K562 (cell line): ENCODE measurements around the gene MLANA. TPM values are rescaled to one million over a fixed set of nuclear protein-coding genes. Genes with fewer than 3 reads are reported as not detected.

Experiments
- ATAC-seq: fragments of 200-7000 bp; cut with Tn5 transposase; 3 replicates; pipeline ENCODE4 v1.9.1; 2020; ENCODE audit warnings: moderate library complexity
- BruUV-seq: library from RNA; stranded (reverse); fragments of 400-500 nt; replicated peaks from 2 replicates; lab custom pipeline; 2021; lab: Mats Ljungman, UMichigan
- CTCF ChIA-PET: fragments of 300-600 bp; formaldehyde crosslinking; extraction: SDS; loops from one replicate; lab custom pipeline; 2021; ENCODE audit warnings: low intra/inter-chr PET ratio; lab: Yijun Ruan, JAX
- POLR2A ChIA-PET: fragments of 300-600, 350-650 bp; sonication (Branson Sonifier 250); formaldehyde crosslinking; extraction: SDS; loops from one replicate; lab custom pipeline; 2021; ENCODE audit warnings: antibody characterized with exemption, inconsistent platforms; lab: Yijun Ruan, JAX
- DNase-seq, 4 experiments: peaks; one replicate each; pipeline versions ENCODE4 v3.0.0 to v3.0.0-alpha.2; 2011 to 2018; ENCODE audit warnings: low spot score in 3 of 4, mixed read lengths in 3 of 4; ENCODE audit errors: extremely low read depth in 1 of 4
- FAIRE-seq: peaks from 2 replicates; lab custom pipeline; 2011; peaks lifted over from hg19 to GRCh38; lab: Jason Lieb, UNC
- H2AFZ ChIP-seq: 2 replicates; pipeline ENCODE4 v1.6.0; 2011; ENCODE audit warnings: low read depth, low read length, control low read depth, inconsistent platforms
- H3K27ac ChIP-seq: fragments of 200-600 bp; 3 replicates; pipeline ENCODE4 v1.8.0; 2011; ENCODE audit warnings: low read depth, mild to moderate bottlenecking, control low read depth, inconsistent platforms, low read length, moderate library complexity, mixed read lengths; ENCODE audit errors: extremely low read depth
- H3K27me3 ChIP-seq, 2 experiments: fragments of 300-600 bp in 1 of 2; 2 replicates in 1 of 2; 3 replicates in 1 of 2; pipeline versions ENCODE4 v1.6.0 to v1.8.0; 2011; ENCODE audit warnings: inconsistent platforms in 2 of 2, low read length in 2 of 2, mild to moderate bottlenecking in 1 of 2, mixed read lengths in 1 of 2, moderate library complexity in 1 of 2; ENCODE audit not compliant: control insufficient read depth in 2 of 2, insufficient read depth in 2 of 2
- H3K36me3 ChIP-seq: fragments of 300-600 bp; 3 replicates; pipeline ENCODE4 v1.8.0; 2011; ENCODE audit warnings: mild to moderate bottlenecking, low read length, inconsistent platforms; ENCODE audit not compliant: control insufficient read depth, insufficient read depth
- H3K4me1 ChIP-seq, 2 experiments: fragments of 200-600 bp in 1 of 2; replicated peaks in 1 of 2; 2 replicates in 1 of 2; 3 replicates in 1 of 2; pipeline versions ENCODE4 v1.5.1 to v1.8.0; 2011; ENCODE audit warnings: inconsistent platforms in 2 of 2, low read length in 2 of 2, mild to moderate bottlenecking in 1 of 2, mixed read lengths in 1 of 2, moderate library complexity in 1 of 2; ENCODE audit not compliant: control insufficient read depth in 2 of 2, insufficient read depth in 2 of 2
- H3K4me2 ChIP-seq: 2 replicates; pipeline ENCODE4 v1.6.1; 2011; ENCODE audit warnings: low read length, control low read depth, inconsistent platforms, mixed read lengths; ENCODE audit not compliant: insufficient read depth
- H3K4me3 ChIP-seq: fragments of 200-600 bp; sonication (generic), shearing (Covaris generic); 2 replicates; pipeline ENCODE4 v1.5.1; 2016; ENCODE audit warnings: control low read depth, inconsistent platforms
- H3K79me2 ChIP-seq: fragments of 200-600 bp; 3 replicates; pipeline ENCODE4 v1.8.0; 2011; ENCODE audit warnings: low read length, inconsistent platforms; ENCODE audit not compliant: control insufficient read depth, insufficient read depth
- H3K9ac ChIP-seq, 2 experiments: 2 replicates each; pipeline versions ENCODE4 v1.6.0 to v1.6.1; 2011; ENCODE audit warnings: low read depth in 2 of 2, low read length in 2 of 2, control low read depth in 1 of 2, inconsistent platforms in 1 of 2, mild to moderate bottlenecking in 1 of 2, mixed read lengths in 1 of 2; ENCODE audit not compliant: insufficient read depth in 1 of 2
- H3K9me1 ChIP-seq: one replicate; pipeline ENCODE4 v1.6.0; 2011; ENCODE audit warnings: inconsistent platforms, mild to moderate bottlenecking, low read length, moderate library complexity; ENCODE audit not compliant: control insufficient read depth, insufficient read depth
- H3K9me3 ChIP-seq: replicated peaks from 2 replicates; pipeline ENCODE4 v1.5.1; 2011; ENCODE audit warnings: low read depth, low read length, inconsistent platforms; ENCODE audit not compliant: control insufficient read depth, insufficient read depth
- H4K20me1 ChIP-seq: replicated peaks from 2 replicates; pipeline ENCODE4 v1.6.1; 2011; ENCODE audit warnings: low read length, inconsistent platforms, mixed read lengths; ENCODE audit not compliant: control insufficient read depth, insufficient read depth
- CREM ChIP-seq: IDR thresholded peaks from 2 replicates; pipeline ENCODE4 v1.6.1; 2014; ENCODE audit warnings: antibody characterized with exemption, low read depth
- CTCF ChIP-seq, 3 experiments: IDR thresholded peaks in 2 of 3; conservative IDR thresholded peaks in 1 of 3; 2 replicates each; pipeline ENCODE4 v1.5.1; 2011 to 2012; ENCODE audit warnings: low read length in 3 of 3, mild to moderate bottlenecking in 3 of 3, control low read depth in 2 of 3, improper control_type of control experiment in 1 of 3, inconsistent platforms in 1 of 3, low read depth in 1 of 3, mixed read lengths in 1 of 3, moderate library complexity in 1 of 3; ENCODE audit not compliant: insufficient read depth in 2 of 3
- E2F1 ChIP-seq: sonication (generic); formaldehyde crosslinking; IDR thresholded peaks from 2 replicates; pipeline ENCODE4 v1.8.1; 2023; ENCODE audit warnings: mild to moderate bottlenecking, missing genetic modification reagents, moderate library complexity
- E2F6 ChIP-seq, 2 experiments: IDR thresholded peaks; 2 replicates each; pipeline ENCODE4 v1.6.1; 2011; ENCODE audit warnings: borderline replicate concordance in 1 of 2, control low read depth in 1 of 2, low read depth in 1 of 2, low read length in 1 of 2, mild to moderate bottlenecking in 1 of 2, mixed read lengths in 1 of 2, moderate library complexity in 1 of 2; ENCODE audit not compliant: insufficient read depth in 1 of 2, insufficient read length in 1 of 2, poor library complexity in 1 of 2, severe bottlenecking in 1 of 2; ENCODE audit errors: extremely low read depth in 1 of 2
- JUNB ChIP-seq: fragments of 450-650 bp; formaldehyde crosslinking; conservative IDR thresholded peaks from 2 replicates; pipeline ENCODE4 v1.4.0; 2020; ENCODE audit warnings: mild to moderate bottlenecking
- MAZ ChIP-seq, 2 experiments: fragments of 450-650 bp in 1 of 2; sonication (generic) in 1 of 2; formaldehyde crosslinking; IDR thresholded peaks in 1 of 2; conservative IDR thresholded peaks in 1 of 2; 2 replicates each; pipeline versions ENCODE4 v1.4.0 to v1.5.0; 2020; ENCODE audit warnings: mild to moderate bottlenecking in 1 of 2, missing genetic modification reagents in 1 of 2
- NFE2L1 ChIP-seq: fragments of 450-650 bp; IDR thresholded peaks from 2 replicates; pipeline ENCODE4 v1.6.1; 2016; ENCODE audit warnings: missing genetic modification characterization, low read depth, mild to moderate bottlenecking, missing compliant biosample characterization, moderate library complexity, borderline replicate concordance
- RCOR1 ChIP-seq, 2 experiments: IDR thresholded peaks; 2 replicates each; pipeline ENCODE4 v1.6.1; 2012; ENCODE audit warnings: low read depth in 2 of 2, low read length in 2 of 2, borderline replicate concordance in 1 of 2, improper control_type of control experiment in 1 of 2
- SMC3 ChIP-seq: conservative IDR thresholded peaks from 2 replicates; pipeline ENCODE4 v1.6.1; 2011; ENCODE audit warnings: low read depth, low read length, improper control_type of control experiment; ENCODE audit not compliant: insufficient read depth
- STAG1 ChIP-seq: sonication (generic); formaldehyde crosslinking; IDR thresholded peaks from 2 replicates; pipeline ENCODE4 v1.5.0; 2020; ENCODE audit warnings: missing genetic modification reagents, borderline replicate concordance
- TFAP4 ChIP-seq: sonication (generic); formaldehyde crosslinking; IDR thresholded peaks from 2 replicates; pipeline ENCODE4 v1.8.0; 2022; ENCODE audit warnings: missing genetic modification reagents, mild to moderate bottlenecking, moderate library complexity, borderline replicate concordance
- ZNF644 ChIP-seq: fragments of 200-800 bp; sonication (Bioruptor generic); IDR thresholded peaks from 2 replicates; pipeline ENCODE4 v1.6.1; 2016; ENCODE audit warnings: low read depth, missing genetic modification characterization, missing compliant biosample characterization
- WGBS: fragments of 100-300 bp; shearing (Covaris generic); methylation state at CpG from one replicate; pipeline ENCODE4 v1.1.6; 2016; ENCODE audit warnings: low coverage, mixed read lengths; ENCODE audit not compliant: insufficient coverage; ENCODE audit errors: missing lambda C conversion rate; 5-methylcytosine and 5-hydroxymethylcytosine counted together
- in situ Hi-C: fragments of 300-500 bp; cut with MboI; formaldehyde crosslinking; loops from 4 replicates; pipeline ENCODE4 v1.15.0; 2018; ENCODE audit warnings: inconsistent platforms, mixed read lengths
- intact Hi-C: fragments of 100-400 bp; cut with micrococcal nuclease; formaldehyde crosslinking; loops from 2 replicates; pipeline ENCODE4 v1.14.2; 2022
- polyA plus RNA-seq, 8 experiments: library from polyadenylated mRNA; depleted of rRNA in 4 of 8; stranded (reverse) in 5 of 8; unstranded in 3 of 8; fragments of >200 nt; fragmentation: Nextera tagmentation in 2 of 8; fragmentation: Illumina TruSeq in 1 of 8; extraction: Ambion mirVana in 2 of 8; extraction: Trizol in 1 of 8; gene quantifications; 2 replicates each; pipeline versions ENCODE4 v1.2.1 to v1.2.3, GENCODE V29; 2011 to 2014; ENCODE audit warnings: inconsistent platforms in 1 of 8, missing spikeins in 1 of 8
- total RNA-seq, 7 experiments: library from RNA; depleted of rRNA in 6 of 7; stranded (reverse); fragments of >200 nt in 6 of 7; fragmentation: Illumina TruSeq in 2 of 7; extraction: Trizol in 2 of 7; gene quantifications; 2 replicates each; pipeline versions ENCODE4 v1.2.1 to v1.2.3, GENCODE V29; 2011 to 2021; ENCODE audit warnings: low replicate concordance in 1 of 7

Gene MLANA
- total and polyA plus RNA-seq, 9 of the 15 experiments (the other 6 are each of a cell fraction or from before 2014, with no cell fraction given), result not detected

- no peak overlapping the region for H2AFZ ChIP-seq
- ChIA-PET POLR2A (interaction anchor here (0.6 to 0.7 kb wide), 3 partner anchors 48 to 59 kb away, joined by 3 to 4 read pairs (median 3); no protein-coding TSS in a partner anchor), CTCF (interaction anchor here (0.6 to 1.5 kb wide), 3 partner anchors 13 to 420 kb away, joined by 3 to 4 read pairs (median 4); no protein-coding TSS in a partner anchor)
- peak; percentile 67 to 80 (median 75) for DNase-seq
- no peaks in the 10 kb centered on the region for H3K79me2 ChIP-seq
- WGBS, result 50% methylated on average over 8 of the region's 8 CpGs
- H3K9me3 ChIP-seq, result no peaks in the 10 kb centered on the region
- H3K9me1 ChIP-seq, result no peaks in the 10 kb centered on the region
- no peak overlapping the region for H3K27ac ChIP-seq
- ATAC-seq, result peak; percentile 99
- no peak overlapping the region for H3K9ac ChIP-seq
- H3K4me3 ChIP-seq, result no peak overlapping the region
- no peak overlapping the region for H3K4me2 ChIP-seq
- no TSS peak for BruUV-seq
- in situ Hi-C loops, result loop anchor here (25.0 kb wide), 1 partner anchor 426 kb away; no protein-coding TSS in a partner anchor
- peak; percentile 84 for FAIRE-seq
- 0 out of 5 replicates have a peak, but pooled peaks cover 0 to 3% of the 10 kb centered on the region in 2 experiments for H3K4me1 ChIP-seq
- intact Hi-C loops, result loop anchor here (1.0 to 5.0 kb wide), 2 partner anchors 168 to 421 kb away; no protein-coding TSS in a partner anchor
- no peaks in the 10 kb centered on the region for H4K20me1 ChIP-seq
- H3K36me3 ChIP-seq, result no peaks in the 10 kb centered on the region
- H3K27me3 ChIP-seq, result no peaks in the 10 kb centered on the region
- TF ChIP-seq ZNF644 (tag), result no peak
- no peak for TF ChIP-seq E2F1
- TF ChIP-seq TFAP4, result 0 out of 2 replicates have a peak, but pooled peaks have one; percentile 28
- peak; percentile 20; the same call in 1 of the 2 replicates for TF ChIP-seq CREM
- no peak for TF ChIP-seq NFE2L1 (tag)
- peak; percentile 75 for TF ChIP-seq SMC3
- TF ChIP-seq E2F6 (IDR thresholded peaks at IDR 0.05; ENCODE audit: borderline replicate concordance in 1 of 2, extremely low read depth in 1 of 2, insufficient read depth in 1 of 2, insufficient read length in 1 of 2, low read depth in 1 of 2, low read length in 1 of 2, poor library complexity in 1 of 2, severe bottlenecking in 1 of 2), result peak in 1 of 2 experiments; percentile 32
- TF ChIP-seq RCOR1 (IDR thresholded peaks at IDR 0.05; ENCODE audit: borderline replicate concordance in 1 of 2, low read depth in 2 of 2, low read length in 2 of 2), result peak in 1 of 2 experiments; percentile 24; a peak in 1 of 4 replicates
- no peak for TF ChIP-seq JUNB
- peak; percentile 79 to 88 (median 85) for TF ChIP-seq CTCF (IDR thresholded peaks at IDR 0.05 in 2 of 3, conservative IDR thresholded peaks at IDR 0.05 in 1 of 3; ENCODE audit: insufficient read depth in 2 of 3, low read depth in 1 of 3, low read length in 3 of 3)
- TF ChIP-seq STAG1 (CRISPR knock-in tag), result peak; percentile 13; the same call in 1 of the 2 replicates
- 0 out of 4 replicates have a peak, but pooled peaks of 1 of the 2 experiments have one; percentile 17 for TF ChIP-seq MAZ (CRISPR knock-in tag; conservative IDR thresholded peaks at IDR 0.05 in 1 of 2, IDR thresholded peaks at IDR 0.05 in 1 of 2)
Measured at GRCh38 chr9:5886114-5886939, 4.4 kb upstream of the MLANA start.
